ENCODE data around the gene C1QTNF12. TPM values are rescaled to one million over a fixed set of nuclear protein-coding genes. Genes with fewer than 3 reads are reported as not detected.

C1QTNF12 gene
- total RNA-seq, 2 experiments from 2014 or later = 3.4 to 4.8 TPM

DNA sequence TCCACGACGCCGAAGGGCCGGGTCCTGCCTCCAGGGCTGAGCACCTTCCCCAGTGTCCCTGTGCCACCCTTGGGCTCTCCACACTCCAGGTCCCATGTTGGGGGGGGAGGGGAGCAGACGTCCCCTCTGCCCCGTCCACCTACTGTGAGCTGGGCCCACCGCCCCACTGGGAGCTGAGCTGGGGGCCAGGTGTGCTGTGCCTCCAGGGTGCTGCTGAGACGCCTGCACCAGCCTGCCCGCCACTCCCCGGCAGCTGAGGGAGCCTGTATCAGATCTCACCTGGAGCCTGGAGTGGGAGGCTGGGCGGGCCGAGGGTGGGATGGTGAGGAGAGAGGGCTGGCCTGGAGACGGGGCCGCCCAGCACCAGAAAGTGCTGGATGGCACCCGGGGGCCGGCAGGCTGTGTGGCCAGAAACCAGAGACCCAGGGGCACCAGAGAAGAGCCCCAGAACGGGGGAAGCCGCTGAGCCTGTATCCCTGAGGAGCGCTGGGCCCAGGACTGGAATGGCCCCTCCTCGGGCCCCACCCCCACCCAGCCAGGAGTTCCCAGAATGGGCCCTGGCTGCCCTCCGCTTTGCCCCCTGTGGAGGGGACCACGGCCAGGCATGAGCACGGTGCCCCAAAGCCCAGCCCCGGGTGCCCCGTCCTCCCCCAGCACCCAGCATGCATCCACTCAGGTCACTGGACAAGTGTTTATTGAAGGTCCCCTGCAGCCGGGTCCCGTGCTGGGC, 43.5 kb downstream of the C1QTNF12 start:
- TF ChIP-seq, protein P1, sequence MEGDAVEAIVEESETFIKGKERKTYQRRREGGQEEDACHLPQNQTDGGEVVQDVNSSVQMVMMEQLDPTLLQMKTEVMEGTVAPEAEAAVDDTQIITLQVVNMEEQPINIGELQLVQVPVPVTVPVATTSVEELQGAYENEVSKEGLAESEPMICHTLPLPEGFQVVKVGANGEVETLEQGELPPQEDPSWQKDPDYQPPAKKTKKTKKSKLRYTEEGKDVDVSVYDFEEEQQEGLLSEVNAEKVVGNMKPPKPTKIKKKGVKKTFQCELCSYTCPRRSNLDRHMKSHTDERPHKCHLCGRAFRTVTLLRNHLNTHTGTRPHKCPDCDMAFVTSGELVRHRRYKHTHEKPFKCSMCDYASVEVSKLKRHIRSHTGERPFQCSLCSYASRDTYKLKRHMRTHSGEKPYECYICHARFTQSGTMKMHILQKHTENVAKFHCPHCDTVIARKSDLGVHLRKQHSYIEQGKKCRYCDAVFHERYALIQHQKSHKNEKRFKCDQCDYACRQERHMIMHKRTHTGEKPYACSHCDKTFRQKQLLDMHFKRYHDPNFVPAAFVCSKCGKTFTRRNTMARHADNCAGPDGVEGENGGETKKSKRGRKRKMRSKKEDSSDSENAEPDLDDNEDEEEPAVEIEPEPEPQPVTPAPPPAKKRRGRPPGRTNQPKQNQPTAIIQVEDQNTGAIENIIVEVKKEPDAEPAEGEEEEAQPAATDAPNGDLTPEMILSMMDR (IDR thresholded peaks at IDR 0.05) = no peak
- ChIA-PET CTCF (no interaction called here), POLR2A (no interaction called here)
- Histone ChIP-seq H3K4me1 (ENCODE audit: insufficient read depth, low read length) (peaks cover 48% of the 10 kb centered on the region), H3K27ac (ENCODE audit: low read depth in 1 of 2, low read length in 2 of 2) (no peak overlapping the region), H3K9me3 (ENCODE audit: control insufficient read depth in 1 of 2, insufficient read depth in 1 of 2, low read length in 2 of 2) (no peaks in the 10 kb centered on the region), H3K4me3 (ENCODE audit: low read length) (no peak overlapping the region), H3K27me3 (ENCODE audit: control insufficient read depth in 1 of 2, insufficient read depth in 2 of 2, low read length in 2 of 2) (no peaks in the 10 kb centered on the region), H3K36me3 (ENCODE audit: insufficient read depth, low read length) (no peaks in the 10 kb centered on the region)
- intact Hi-C loops (cut with DNase I, micrococcal nuclease) = no loop called here
- Mint-ChIP-seq H3K27ac (no peak overlapping the region), H3K4me3 (no peak overlapping the region), H3K9me3 (no peaks in the 10 kb centered on the region), H3K27me3 (no peaks in the 10 kb centered on the region), H3K36me3 (ENCODE audit: low read depth) (no peaks in the 10 kb centered on the region), H3K4me1 (ENCODE audit: low read depth) (peaks cover 6% of the 10 kb centered on the region)
- DNase-seq = peak in 4 of 14 experiments; percentile 2 to 43 (median 4)
- ATAC-seq (ENCODE audit: poor library complexity) = no peak

DNA sequence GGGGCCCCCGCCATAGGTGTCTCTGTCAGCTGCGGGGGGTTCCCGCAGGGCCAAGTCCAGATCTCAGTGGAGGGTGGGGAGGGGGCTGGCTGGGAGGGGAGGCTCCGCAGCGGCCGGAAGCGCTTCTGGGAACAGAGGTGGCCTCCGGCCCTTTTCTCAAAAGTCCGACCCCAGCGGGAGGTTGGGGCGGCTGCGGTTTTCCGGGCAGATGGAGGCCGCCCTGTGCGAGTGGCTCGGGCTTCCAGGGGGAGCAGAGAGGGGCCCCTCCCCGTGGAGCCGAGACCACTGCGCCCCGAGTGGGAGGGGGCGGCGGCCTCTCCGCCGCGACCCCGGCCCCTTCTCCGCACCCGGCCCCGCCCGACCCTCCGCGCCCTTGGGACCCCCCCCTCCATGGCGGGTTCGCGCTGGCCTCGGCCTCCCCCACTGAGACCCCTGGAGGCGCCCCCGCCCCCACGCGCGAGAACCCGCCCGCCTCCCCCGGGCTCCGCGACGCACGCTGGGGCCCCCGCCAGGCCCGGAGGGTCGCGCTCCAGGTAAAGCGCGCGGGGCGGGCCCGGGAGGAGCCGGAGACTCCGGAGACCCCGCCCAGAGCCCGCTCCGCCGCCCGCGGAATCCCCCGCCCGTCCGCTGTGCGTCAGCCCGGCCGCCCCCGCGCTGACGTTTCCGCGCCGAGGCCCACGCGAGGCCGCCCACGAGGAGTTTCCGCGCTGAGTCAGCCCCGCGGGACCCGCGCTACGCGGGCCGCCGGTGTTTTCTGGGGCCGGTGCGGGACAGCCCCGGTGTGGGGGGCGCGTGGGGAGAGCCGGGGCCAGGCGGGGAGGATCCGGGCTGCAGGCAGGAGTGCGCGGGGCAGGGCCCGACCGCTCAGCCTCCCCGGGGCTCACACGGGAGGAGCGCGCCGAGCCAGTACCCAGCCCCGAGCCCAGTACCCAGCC, 45.4 kb downstream of the C1QTNF12 start:
- Mint-ChIP-seq H3K9me3 (no peaks in the 10 kb centered on the region), H3K27ac (peak overlapping the region; percentile 58), H3K27me3 (no peaks in the 10 kb centered on the region), H3K4me3 (no peak overlapping the region), H3K36me3 (ENCODE audit: low read depth) (no peaks in the 10 kb centered on the region), H3K4me1 (ENCODE audit: low read depth) (peaks cover 3% of the 10 kb centered on the region)
- POLR2A ChIA-PET = interaction anchor here (0.6 kb wide), 1 partner anchor 63 kb away, joined by 3 read pairs; no protein-coding TSS in a partner anchor
- Histone ChIP-seq H3K27me3 (ENCODE audit: control insufficient read depth in 1 of 2, insufficient read depth in 2 of 2, low read length in 2 of 2) (no peaks in the 10 kb centered on the region), H3K4me3 (ENCODE audit: low read length) (peak overlapping the region; percentile 42), H3K9me3 (ENCODE audit: control insufficient read depth in 1 of 2, insufficient read depth in 1 of 2, low read length in 2 of 2) (peaks cover 0 to 4% of the 10 kb centered on the region in 2 experiments), H3K27ac (ENCODE audit: low read depth in 1 of 2, low read length in 2 of 2) (peak overlapping the region; percentile 21 to 55), H3K4me1 (ENCODE audit: insufficient read depth, low read length) (peaks cover 30% of the 10 kb centered on the region), H3K36me3 (ENCODE audit: insufficient read depth, low read length) (no peaks in the 10 kb centered on the region)
- CTCF ChIA-PET = no interaction called here
- intact Hi-C loops (cut with DNase I, micrococcal nuclease) = no loop called here
- TF ChIP-seq, protein P1 (IDR thresholded peaks at IDR 0.05) = no peak
- DNase-seq (peak; percentile 68 to 97 (median 80)), ATAC-seq (ENCODE audit: poor library complexity) (peak; percentile 87)

GRCh38 chr1:1199961-1200875, 46.3 kb downstream of the C1QTNF12 start:
- ChIA-PET POLR2A (interaction anchor here (0.6 kb wide), 1 partner anchor 63 kb away, joined by 3 read pairs; no protein-coding TSS in a partner anchor), CTCF (no interaction called here)
- no peaks in the 10 kb centered on the region for H3K9me3 Mint-ChIP-seq
- peak overlapping the region; percentile 68 for H3K4me3 Mint-ChIP-seq
- H3K4me1 ChIP-seq (ENCODE audit: insufficient read depth, low read length) = peaks cover 21% of the 10 kb centered on the region
- peak overlapping the region; percentile 42 for H3K4me3 ChIP-seq (ENCODE audit: low read length)
- no peaks in the 10 kb centered on the region for H3K36me3 ChIP-seq (ENCODE audit: insufficient read depth, low read length)
- H3K36me3 Mint-ChIP-seq (ENCODE audit: low read depth) = no peaks in the 10 kb centered on the region
- H3K27ac Mint-ChIP-seq = peak overlapping the region; percentile 58
- TF ChIP-seq, protein P1 (IDR thresholded peaks at IDR 0.05) = no peak
- intact Hi-C loops (cut with DNase I, micrococcal nuclease) = no loop called here
- ATAC-seq (ENCODE audit: poor library complexity) = no peak
- peak in 3 of 14 experiments; percentile 0 to 48 (median 5) for DNase-seq
- peaks cover 0 to 10% of the 10 kb centered on the region in 2 experiments for H3K9me3 ChIP-seq (ENCODE audit: control insufficient read depth in 1 of 2, insufficient read depth in 1 of 2, low read length in 2 of 2)
- no peaks in the 10 kb centered on the region for H3K27me3 Mint-ChIP-seq
- peaks cover 3% of the 10 kb centered on the region for H3K4me1 Mint-ChIP-seq (ENCODE audit: low read depth)
- no peaks in the 10 kb centered on the region for H3K27me3 ChIP-seq (ENCODE audit: control insufficient read depth in 1 of 2, insufficient read depth in 2 of 2, low read length in 2 of 2)
- no peak overlapping the region for H3K27ac ChIP-seq (ENCODE audit: low read depth in 1 of 2, low read length in 2 of 2)

Data from CD4-positive, alpha-beta T cell (primary cell).